Activated CD4-positive, CD25-positive, alpha-beta regulatory T cell treated with anti-CD3 and anti-CD28 coated beads, Interleukin-2, amount 50 U/mL, for 72 hours (primary cell): ENCODE data around the gene TRAF3.
"Not testable (repeated sequence)": the region's sequence is repeated elsewhere in the genome, so short reads cannot be mapped to it uniquely, and the experiment has no call there.

ENCODE experiments used
- DNase-seq: peaks from one replicate; pipeline ENCODE4 v3.0.0; 2021

TRAF3 gene

GRCh38 chr14:102868956-102869547 lies 91.8 kb downstream of the TRAF3 start:
- DNase-seq = no peak

- no peak for DNase-seq
Observed at GRCh38 chr14:102870246-102870645, 93.0 kb downstream of the TRAF3 start.

- DNase-seq = no peak
Observed at GRCh38 chr14:102870994-102871831, 94.0 kb downstream of the TRAF3 start.

- no peak for DNase-seq
Observed at GRCh38 chr14:102872020-102872419, 94.8 kb downstream of the TRAF3 start.

- no peak for DNase-seq
Observed at GRCh38 chr14:102873131-102873530, 95.9 kb downstream of the TRAF3 start.

GRCh38 chr14:102873546-102874061 lies 96.4 kb downstream of the TRAF3 start:
- DNase-seq = no peak

GRCh38 chr14:102875652-102876051 lies 98.4 kb downstream of the TRAF3 start:
- DNase-seq = no peak

GRCh38 chr14:102877511-102877910 lies 100.3 kb downstream of the TRAF3 start:
- DNase-seq = not testable (repeated sequence)

GRCh38 chr14:102878174-102878969 lies 101.1 kb downstream of the TRAF3 start:
- DNase-seq = no peak

GRCh38 chr14:102878970-102879460 lies 101.8 kb downstream of the TRAF3 start:
- no peak for DNase-seq

- DNase-seq = no peak
Observed at GRCh38 chr14:102882226-102882906, 105.1 kb downstream of the TRAF3 start.

- DNase-seq = no peak
Observed at GRCh38 chr14:102883089-102883541, 105.9 kb downstream of the TRAF3 start.

GRCh38 chr14:102883554-102883953 lies 106.3 kb downstream of the TRAF3 start:
- no peak for DNase-seq

- no peak for DNase-seq
Observed at GRCh38 chr14:102885737-102886447, 108.6 kb downstream of the TRAF3 start.

- no peak for DNase-seq
Observed at GRCh38 chr14:102888748-102889147, 111.5 kb downstream of the TRAF3 start.

GRCh38 chr14:102889615-102890014 lies 112.4 kb downstream of the TRAF3 start:
- no peak for DNase-seq

- DNase-seq = no peak
Observed at GRCh38 chr14:102891111-102891510, 113.9 kb downstream of the TRAF3 start.

- DNase-seq = no peak
Observed at GRCh38 chr14:102891556-102891955, 114.3 kb downstream of the TRAF3 start.

- no peak for DNase-seq
Observed at GRCh38 chr14:102892651-102893050, 115.4 kb downstream of the TRAF3 start.

GRCh38 chr14:102893452-102893851 lies 116.2 kb downstream of the TRAF3 start:
- no peak for DNase-seq

- DNase-seq = not testable (repeated sequence)
Observed at GRCh38 chr14:102896735-102897134, 119.5 kb downstream of the TRAF3 start.
